ENCODE data around the gene ACAP2. TPM values are rescaled to one million over a fixed set of nuclear protein-coding genes. Genes with fewer than 3 reads are reported as not detected.

Gene ACAP2
- total RNA-seq, 1 donor from 2014 or later: 39.0 TPM

GRCh38 chr3:195257454-195258448 lies 185.1 kb downstream of the ACAP2 start:
- H3K4me3 ChIP-seq (ENCODE audit: low read depth, low read length): no peak overlapping the region
- no peak for TF ChIP-seq CTCF (IDR thresholded peaks at IDR 0.05; ENCODE audit: insufficient read depth, low read length, poor library complexity, severe bottlenecking)
- DNase-seq (ENCODE audit: low read depth): no peak
- H3K36me3 ChIP-seq (ENCODE audit: control insufficient read depth, insufficient read depth, low read length): no peaks in the 10 kb centered on the region
- no peaks in the 10 kb centered on the region for H3K27me3 ChIP-seq (ENCODE audit: control insufficient read depth, insufficient read depth, low read length)

- no peak for TF ChIP-seq CTCF (IDR thresholded peaks at IDR 0.05; ENCODE audit: insufficient read depth, low read length, poor library complexity, severe bottlenecking)
- Histone ChIP-seq H3K4me3 (ENCODE audit: low read depth, low read length) (no peak overlapping the region), H3K27me3 (ENCODE audit: control insufficient read depth, insufficient read depth, low read length) (no peaks in the 10 kb centered on the region), H3K36me3 (ENCODE audit: control insufficient read depth, insufficient read depth, low read length) (no peaks in the 10 kb centered on the region)
- no peak for DNase-seq (ENCODE audit: low read depth)
These were observed 186.0 kb downstream of the ACAP2 start for GRCh38 chr3:195256639-195257453.

- Histone ChIP-seq H3K4me3 (ENCODE audit: low read depth, low read length) (no peak overlapping the region), H3K36me3 (ENCODE audit: control insufficient read depth, insufficient read depth, low read length) (no peaks in the 10 kb centered on the region), H3K27me3 (ENCODE audit: control insufficient read depth, insufficient read depth, low read length) (no peaks in the 10 kb centered on the region)
- no peak for TF ChIP-seq CTCF (IDR thresholded peaks at IDR 0.05; ENCODE audit: insufficient read depth, low read length, poor library complexity, severe bottlenecking)
- no peak for DNase-seq (ENCODE audit: low read depth)
These were observed 187.0 kb downstream of the ACAP2 start for GRCh38 chr3:195255571-195256501.

GRCh38 chr3:195255176-195255500 lies 187.7 kb downstream of the ACAP2 start:
- no peak for DNase-seq (ENCODE audit: low read depth)
- H3K27me3 ChIP-seq (ENCODE audit: control insufficient read depth, insufficient read depth, low read length): no peaks in the 10 kb centered on the region
- TF ChIP-seq CTCF (IDR thresholded peaks at IDR 0.05; ENCODE audit: insufficient read depth, low read length, poor library complexity, severe bottlenecking): no peak
- no peaks in the 10 kb centered on the region for H3K36me3 ChIP-seq (ENCODE audit: control insufficient read depth, insufficient read depth, low read length)
- no peak overlapping the region for H3K4me3 ChIP-seq (ENCODE audit: low read depth, low read length)

GRCh38 chr3:195254454-195255175 lies 188.2 kb downstream of the ACAP2 start:
- Histone ChIP-seq H3K27me3 (ENCODE audit: control insufficient read depth, insufficient read depth, low read length) (no peaks in the 10 kb centered on the region), H3K4me3 (ENCODE audit: low read depth, low read length) (no peak overlapping the region), H3K36me3 (ENCODE audit: control insufficient read depth, insufficient read depth, low read length) (no peaks in the 10 kb centered on the region)
- no peak for DNase-seq (ENCODE audit: low read depth)
- TF ChIP-seq CTCF (IDR thresholded peaks at IDR 0.05; ENCODE audit: insufficient read depth, low read length, poor library complexity, severe bottlenecking): no peak

All from kidney epithelial cell (primary cell).